AG04450 (cell line): ENCODE measurements around the gene RET. TPM values are rescaled to one million over a fixed set of nuclear protein-coding genes. Genes with fewer than 3 reads are reported as not detected.

Source experiments
- CTCF ChIA-PET: fragments of 300-600, 350-600 bp; formaldehyde crosslinking; extraction: SDS; loops from one replicate; lab custom pipeline; 2022; ENCODE audit warnings: antibody characterized with exemption, inconsistent platforms; lab: Charles Lee
- POLR2A ChIA-PET: fragments of 350-600 bp; formaldehyde crosslinking; extraction: SDS; loops from one replicate; lab custom pipeline; 2021; ENCODE audit warnings: antibody characterized with exemption, inconsistent platforms; lab: Yijun Ruan, JAX
- DNase-seq: peaks from one replicate; pipeline ENCODE4 v3.0.0-alpha.2; 2011; ENCODE audit warnings: low read depth, low spot score
- H3K27ac ChIP-seq: one replicate; pipeline ENCODE4 v1.5.1; 2012; ENCODE audit warnings: low read depth, low read length, control low read depth
- H3K27me3 ChIP-seq: one replicate; pipeline ENCODE4 v1.6.0; 2012; ENCODE audit warnings: low read length; ENCODE audit not compliant: control insufficient read depth, insufficient read depth
- H3K4me3 ChIP-seq: 2 replicates; pipeline ENCODE4 v1.5.1; 2011; ENCODE audit warnings: mild to moderate bottlenecking, low read depth, low read length, control low read depth
- H3K9me3 ChIP-seq: 2 replicates; pipeline ENCODE4 v1.5.1; 2012; ENCODE audit warnings: low read length; ENCODE audit not compliant: control insufficient read depth, insufficient read depth
- CTCF ChIP-seq: IDR thresholded peaks from 2 replicates; pipeline ENCODE4 v1.5.1; 2011; ENCODE audit warnings: low read depth, low read length, control low read depth, inconsistent platforms
- polyA plus RNA-seq: library from polyadenylated mRNA; depleted of rRNA; stranded (reverse); fragments of >200 nt; gene quantifications from 2 replicates; pipeline ENCODE4 v1.2.3, GENCODE V29; 2011

The RET gene
- polyA plus RNA-seq, 1 experiment: 0.06 TPM

DNA sequence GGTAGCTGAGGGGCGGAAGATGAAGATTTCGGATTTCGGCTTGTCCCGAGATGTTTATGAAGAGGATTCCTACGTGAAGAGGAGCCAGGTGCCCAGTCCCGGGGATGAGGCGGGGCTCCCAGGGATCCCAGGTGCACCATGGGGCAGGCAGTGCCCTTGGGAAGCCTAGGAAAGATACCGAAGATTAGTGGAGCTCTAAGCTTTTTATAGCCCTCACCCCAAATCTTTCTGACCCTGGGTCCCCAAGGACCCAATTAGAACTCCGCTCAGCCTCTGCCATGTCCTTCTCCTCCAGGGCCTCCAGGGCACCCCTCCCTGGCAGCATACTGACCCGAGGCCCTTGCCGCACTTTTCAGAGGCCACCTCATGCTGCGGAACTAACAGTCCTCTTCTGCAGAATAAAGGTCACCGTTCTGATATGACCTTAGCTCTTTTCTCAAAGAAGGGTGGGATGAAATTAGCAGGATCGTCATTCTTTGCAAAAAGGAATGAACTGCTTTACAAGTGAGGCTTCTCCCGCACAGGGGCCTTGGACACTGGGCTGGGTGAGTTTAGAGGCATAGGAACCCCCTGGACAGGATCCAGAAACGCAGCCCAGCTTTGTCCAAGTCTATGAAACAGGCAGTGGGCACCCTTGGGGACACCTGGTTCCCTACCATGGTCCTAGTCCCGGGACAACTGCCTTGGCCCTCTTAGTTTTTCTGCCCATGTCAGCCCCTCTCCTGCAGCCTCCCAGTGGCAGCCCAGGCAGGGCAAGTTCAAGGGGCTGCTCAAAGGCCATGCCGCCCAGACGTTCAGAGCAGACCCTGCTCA lies 43.5 kb downstream of the RET start:
- Histone ChIP-seq H3K9me3 (no peaks in the 10 kb centered on the region; the same call in 1 of the 2 replicates), H3K27me3 (peaks cover 14% of the 10 kb centered on the region), H3K27ac (no peak overlapping the region), H3K4me3 (no peak overlapping the region)
- POLR2A ChIA-PET: no interaction called here
- DNase-seq: no peak
- TF ChIP-seq CTCF: no peak
- CTCF ChIA-PET: no interaction called here

DNA sequence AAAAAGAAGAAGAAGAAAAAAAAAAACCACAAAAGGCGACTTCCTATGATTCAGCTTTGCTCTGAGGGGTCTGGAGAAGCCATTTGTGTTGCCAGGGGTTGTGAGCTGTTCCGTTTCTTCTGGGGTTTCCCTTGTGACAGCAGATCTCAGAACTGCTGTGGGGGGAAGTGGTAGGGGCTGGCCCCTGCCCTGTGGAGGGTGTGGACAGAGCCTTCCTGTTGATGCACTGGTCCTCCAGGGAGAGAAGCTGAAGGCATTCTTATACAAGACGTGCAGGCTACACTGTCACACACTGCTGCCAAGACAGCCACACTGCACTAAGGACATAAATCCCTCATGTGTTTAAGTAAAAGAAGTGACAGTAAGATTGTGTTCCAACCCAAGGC lies 44.1 kb downstream of the RET start:
- Histone ChIP-seq H3K27me3 (peaks cover 18% of the 10 kb centered on the region), H3K4me3 (no peak overlapping the region), H3K9me3 (no peaks in the 10 kb centered on the region; the same call in 1 of the 2 replicates), H3K27ac (no peak overlapping the region)
- no peak for DNase-seq
- ChIA-PET POLR2A (no interaction called here), CTCF (no interaction called here)
- TF ChIP-seq CTCF: no peak

DNA sequence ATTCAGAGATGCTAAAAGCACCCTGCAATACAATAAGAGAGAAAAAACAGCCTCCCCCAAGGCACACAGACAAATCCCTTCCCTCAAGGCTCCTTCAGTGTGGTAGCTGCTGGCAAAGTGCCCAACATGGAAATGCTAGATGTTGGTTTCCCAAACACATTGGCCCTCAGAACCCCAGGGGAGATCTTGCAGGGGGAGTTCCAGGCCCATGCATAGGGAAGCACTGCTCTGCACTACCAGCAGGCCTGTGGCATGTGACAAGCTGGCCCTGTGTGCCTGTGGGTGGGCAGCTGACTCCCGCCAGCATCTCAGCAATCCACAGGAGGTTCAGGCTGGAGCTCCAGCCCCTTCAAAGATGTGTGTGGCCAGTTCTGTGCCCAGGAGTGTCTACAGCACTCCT lies 44.6 kb downstream of the RET start:
- Histone ChIP-seq H3K4me3 (no peak overlapping the region), H3K27me3 (peaks cover 21% of the 10 kb centered on the region), H3K9me3 (no peaks in the 10 kb centered on the region; the same call in 1 of the 2 replicates), H3K27ac (no peak overlapping the region)
- ChIA-PET POLR2A (no interaction called here), CTCF (no interaction called here)
- no peak for DNase-seq
- no peak for TF ChIP-seq CTCF

GRCh38 chr10:43122096-43122495 lies 45.2 kb downstream of the RET start:
- no peak for TF ChIP-seq CTCF
- no peak for DNase-seq
- ChIA-PET POLR2A (no interaction called here), CTCF (no interaction called here)
- Histone ChIP-seq H3K9me3 (no peaks in the 10 kb centered on the region; the same call in 1 of the 2 replicates), H3K27ac (no peak overlapping the region), H3K4me3 (no peak overlapping the region), H3K27me3 (peaks cover 25% of the 10 kb centered on the region)

- CTCF ChIA-PET: no interaction called here
- no peak for DNase-seq
- no peak for TF ChIP-seq CTCF
- peaks cover 29% of the 10 kb centered on the region for H3K27me3 ChIP-seq
- H3K9me3 ChIP-seq: no peaks in the 10 kb centered on the region; the same call in 1 of the 2 replicates
- no peak overlapping the region for H3K27ac ChIP-seq
- POLR2A ChIA-PET: no interaction called here
- no peak overlapping the region for H3K4me3 ChIP-seq
Measured at GRCh38 chr10:43122826-43123225, 46.0 kb downstream of the RET start.
